Panc1 (cell line): Measurements from ENCODE around the gene PIGR. TPM values are rescaled to one million over a fixed set of nuclear protein-coding genes. Genes with fewer than 3 reads are reported as not detected.

Experiments
- ATAC-seq: fragments of 200-7000 bp; cut with Tn5 transposase; 2 replicates; pipeline ENCODE4 v1.9.1; 2020; ENCODE audit warnings: mild to moderate bottlenecking, moderate library complexity
- BruUV-seq: library from RNA; stranded (reverse); fragments of 400-500 nt; replicated peaks from 2 replicates; lab custom pipeline; 2021; lab: Mats Ljungman, UMichigan
- CTCF ChIA-PET: fragments of 300-600 bp; sonication (Branson Sonifier 250); formaldehyde crosslinking; loops from one replicate; lab custom pipeline; 2022; ENCODE audit warnings: antibody characterized with exemption; lab: Charles Lee
- POLR2A ChIA-PET: fragments of 300-600 bp; sonication (Branson Sonifier 250); formaldehyde crosslinking; loops from one replicate; lab custom pipeline; 2022; ENCODE audit warnings: antibody characterized with exemption; lab: Charles Lee
- DNase-seq: peaks from one replicate; pipeline ENCODE4 v3.0.0-alpha.2; 2010; ENCODE audit warnings: low read depth, low spot score
- H3K27ac ChIP-seq: 2 replicates; pipeline ENCODE4 v1.5.1; 2011; ENCODE audit warnings: mild to moderate bottlenecking, low read length, inconsistent platforms
- H3K27me3 ChIP-seq: fragments of 200-500 bp; sonication (Bioruptor generic); 2 replicates; pipeline ENCODE4 v1.6.0; 2014; ENCODE audit warnings: low read length, inconsistent platforms; ENCODE audit not compliant: control insufficient read depth, insufficient read depth
- H3K36me3 ChIP-seq: fragments of 200-500 bp; sonication (Bioruptor generic); 2 replicates; pipeline ENCODE4 v1.5.1; 2014; ENCODE audit warnings: inconsistent platforms, mild to moderate bottlenecking, low read length, moderate library complexity; ENCODE audit not compliant: control insufficient read depth, insufficient read depth
- H3K4me1 ChIP-seq: 2 replicates; pipeline ENCODE4 v1.5.1; 2011; ENCODE audit warnings: inconsistent platforms, mild to moderate bottlenecking, low read length, moderate library complexity; ENCODE audit not compliant: control insufficient read depth, insufficient read depth
- H3K4me3 ChIP-seq, 2 experiments: 2 replicates each; pipeline ENCODE4 v1.5.1; 2011 to 2012; ENCODE audit warnings: low read depth in 2 of 2, low read length in 2 of 2, mild to moderate bottlenecking in 2 of 2, inconsistent platforms in 1 of 2, moderate library complexity in 1 of 2
- H3K9me3 ChIP-seq: fragments of 200-500 bp; sonication (Bioruptor generic); 2 replicates; pipeline ENCODE4 v1.5.1; 2014; ENCODE audit warnings: low read depth, mild to moderate bottlenecking, inconsistent platforms, low read length, moderate library complexity; ENCODE audit not compliant: control insufficient read depth, insufficient read depth
- POLR2AphosphoS5 ChIP-seq: IDR thresholded peaks from 2 replicates; pipeline ENCODE4 v1.6.1; 2012; ENCODE audit warnings: mild to moderate bottlenecking, low read depth, low read length, moderate library complexity
- REST ChIP-seq, 2 experiments: IDR thresholded peaks; 2 replicates each; pipeline ENCODE4 v1.6.1; 2011 to 2012; ENCODE audit warnings: low read depth in 2 of 2, control low read depth in 1 of 2, low read length in 1 of 2, mild to moderate bottlenecking in 1 of 2, moderate library complexity in 1 of 2; ENCODE audit not compliant: insufficient read depth in 1 of 2
- SIN3A ChIP-seq: IDR thresholded peaks from 2 replicates; pipeline ENCODE4 v1.6.1; 2012; ENCODE audit warnings: low read depth, mild to moderate bottlenecking, low read length, moderate library complexity, borderline replicate concordance; ENCODE audit not compliant: insufficient read depth
- TCF7L2 ChIP-seq: IDR thresholded peaks from 2 replicates; pipeline ENCODE4 v1.6.1; 2011; ENCODE audit warnings: mild to moderate bottlenecking, low read depth, low read length, inconsistent platforms
- in situ Hi-C: cut with HindIII; loops from 2 replicates; pipeline ENCODE4 v1.10.0; 2016; ENCODE audit warnings: low sequenced_read_pairs, low pct_unique_long_range_greater_than_20kb
- intact Hi-C: fragments of 100-400 bp; cut with micrococcal nuclease; formaldehyde crosslinking; loops from one replicate; pipeline ENCODE4 v1.10.0; 2022; ENCODE audit not compliant: unreplicated experiment
- total RNA-seq: library from RNA; stranded (reverse); gene quantifications from one replicate; pipeline ENCODE4 v1.2.1, GENCODE V29; 2021; ENCODE audit not compliant: unreplicated experiment
- TF ChIP-seq, protein P1 (sequence below): fragments of 450-650 bp; IDR thresholded peaks from 2 replicates; pipeline ENCODE4 v1.5.1; 2017; ENCODE audit warnings: mild to moderate bottlenecking

PIGR gene
- total RNA-seq, 1 experiment from 2014 or later, result 1.4 TPM

DNA sequence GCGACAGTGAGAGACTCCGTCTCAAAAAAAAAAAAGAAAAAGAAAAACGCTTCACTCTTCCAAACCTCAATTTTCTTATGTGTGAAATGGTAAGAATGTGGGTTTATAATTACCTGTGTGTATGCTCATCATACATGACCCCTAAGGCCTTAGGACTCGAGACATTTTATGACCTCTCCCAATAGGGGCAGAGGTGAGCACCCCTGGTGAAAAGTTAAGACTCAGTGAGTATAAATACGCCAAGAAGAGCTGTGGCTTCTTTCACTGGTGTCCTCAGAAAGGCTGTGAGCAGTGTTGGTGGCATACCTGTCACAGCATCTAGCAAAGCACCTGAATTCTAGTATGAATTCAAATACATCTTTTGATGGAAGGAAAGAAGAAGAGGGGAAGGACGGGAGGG is 16.7 kb downstream of the PIGR start:
- DNase-seq, result no peak
- H3K4me1 ChIP-seq, result no peaks in the 10 kb centered on the region
- no peaks in the 10 kb centered on the region for H3K36me3 ChIP-seq
- in situ Hi-C loops, result no loop called here
- POLR2A ChIA-PET, result no interaction called here
- no TSS peak for BruUV-seq
- H3K27ac ChIP-seq, result no peak overlapping the region
- no peak for ATAC-seq
- no peak for TF ChIP-seq REST (IDR thresholded peaks at IDR 0.05; ENCODE audit: insufficient read depth in 1 of 2, low read depth in 2 of 2, low read length in 1 of 2)
- no peak for TF ChIP-seq TCF7L2
- TF ChIP-seq SIN3A, result no peak
- TF ChIP-seq, protein P1, sequence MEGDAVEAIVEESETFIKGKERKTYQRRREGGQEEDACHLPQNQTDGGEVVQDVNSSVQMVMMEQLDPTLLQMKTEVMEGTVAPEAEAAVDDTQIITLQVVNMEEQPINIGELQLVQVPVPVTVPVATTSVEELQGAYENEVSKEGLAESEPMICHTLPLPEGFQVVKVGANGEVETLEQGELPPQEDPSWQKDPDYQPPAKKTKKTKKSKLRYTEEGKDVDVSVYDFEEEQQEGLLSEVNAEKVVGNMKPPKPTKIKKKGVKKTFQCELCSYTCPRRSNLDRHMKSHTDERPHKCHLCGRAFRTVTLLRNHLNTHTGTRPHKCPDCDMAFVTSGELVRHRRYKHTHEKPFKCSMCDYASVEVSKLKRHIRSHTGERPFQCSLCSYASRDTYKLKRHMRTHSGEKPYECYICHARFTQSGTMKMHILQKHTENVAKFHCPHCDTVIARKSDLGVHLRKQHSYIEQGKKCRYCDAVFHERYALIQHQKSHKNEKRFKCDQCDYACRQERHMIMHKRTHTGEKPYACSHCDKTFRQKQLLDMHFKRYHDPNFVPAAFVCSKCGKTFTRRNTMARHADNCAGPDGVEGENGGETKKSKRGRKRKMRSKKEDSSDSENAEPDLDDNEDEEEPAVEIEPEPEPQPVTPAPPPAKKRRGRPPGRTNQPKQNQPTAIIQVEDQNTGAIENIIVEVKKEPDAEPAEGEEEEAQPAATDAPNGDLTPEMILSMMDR, result no peak
- no peak for TF ChIP-seq POLR2AphosphoS5
- H3K4me3 ChIP-seq, result no peak overlapping the region
- CTCF ChIA-PET, result no interaction called here
- no peaks in the 10 kb centered on the region for H3K27me3 ChIP-seq
- intact Hi-C loops, result no loop called here
- no peaks in the 10 kb centered on the region for H3K9me3 ChIP-seq

DNA sequence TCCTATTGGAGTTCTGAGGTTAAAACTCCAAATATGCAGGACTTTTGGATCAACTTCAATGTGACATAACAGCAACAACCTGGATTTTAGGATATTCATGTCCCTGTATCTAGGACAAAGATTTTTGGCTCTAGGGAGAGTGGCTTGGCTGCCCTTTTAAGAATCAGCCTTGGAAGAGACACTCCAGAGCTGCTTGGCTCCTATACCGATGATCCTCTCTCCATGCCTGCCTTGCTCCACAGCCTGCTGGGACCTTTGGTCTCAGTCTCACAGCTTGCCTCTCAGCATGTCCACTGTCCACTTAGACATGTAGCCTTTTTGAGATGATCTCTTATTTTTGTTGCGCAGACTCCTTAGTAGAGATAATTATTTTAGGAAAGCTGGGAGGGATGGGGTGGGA is 20.0 kb downstream of the PIGR start:
- DNase-seq (no peak), ATAC-seq (no peak)
- no peaks in the 10 kb centered on the region for H3K4me1 ChIP-seq
- intact Hi-C loops, result no loop called here
- BruUV-seq, result no TSS peak
- ChIA-PET CTCF (interaction anchor here (0.6 to 0.7 kb wide), 2 partner anchors 77 to 286 kb away, joined by 3 to 8 read pairs; no protein-coding TSS in a partner anchor), POLR2A (no interaction called here)
- no peaks in the 10 kb centered on the region for H3K36me3 ChIP-seq
- no peak overlapping the region for H3K4me3 ChIP-seq
- TF ChIP-seq, protein P1, result no peak
- TF ChIP-seq POLR2AphosphoS5 (no peak), SIN3A (no peak), REST (IDR thresholded peaks at IDR 0.05; ENCODE audit: insufficient read depth in 1 of 2, low read depth in 2 of 2, low read length in 1 of 2) (no peak), TCF7L2 (no peak)
- H3K27ac ChIP-seq, result no peak overlapping the region
- H3K9me3 ChIP-seq, result no peaks in the 10 kb centered on the region
- in situ Hi-C loops, result no loop called here
- no peaks in the 10 kb centered on the region for H3K27me3 ChIP-seq
